ENCODE data around the gene TTLL10. TPM values are rescaled to one million over a fixed set of nuclear protein-coding genes. Genes with fewer than 3 reads are reported as not detected.

The TTLL10 gene
- total RNA-seq, 4 donors from 2014 or later, result 0.40 to 0.48 TPM; not detected in 2

GRCh38 chr1:1205769-1206375, 32.2 kb downstream of the TTLL10 start:
- Histone ChIP-seq H3K27me3 (peaks cover 82% of the 10 kb centered on the region), H3K9me3 (no peaks in the 10 kb centered on the region), H3K4me3 (peak overlapping the region in 2 of 4 donors; percentile 26 to 34), H3K4me1 (peaks cover 9 to 37% (median 25%) of the 10 kb centered on the region in 4 donors), H3K36me3 (no peaks in the 10 kb centered on the region), H3K27ac (peak overlapping the region in 2 of 4 donors; percentile 12 to 81)
- no peak for TF ChIP-seq POLR2A (IDR thresholded peaks at IDR 0.05)
- DNase-seq, result peak; percentile 32
- in situ Hi-C loops (cut with MboI; ENCODE audit: low pct_ligation_motif_present in 1 of 4, low pct_unique_long_range_greater_than_20kb in 1 of 4, low sequenced_read_pairs in 3 of 4), result no loop called here
- intact Hi-C loops (cut with DNase I; ENCODE audit: low total_unique reads), result no loop called here
- WGBS, 2 donors (ENCODE audit: low coverage in 1 of 2), result 35% methylated on average over 25 of the region's 31 CpGs; no CpG with 5 or more reads in 1 of the 2 donors

- H3K4me3 ChIP-seq, result peak within 1 kb of the TSS in 2 of 4 donors; percentile 26 to 34
- peak within 1 kb of the TSS in 3 of 4 donors; percentile 25 to 81 (median 44) for H3K27ac ChIP-seq
- H3K27me3 ChIP-seq, result peaks cover 76% of the 10 kb centered on the region
- intact Hi-C loops (cut with DNase I; ENCODE audit: low total_unique reads) (no loop called here), in situ Hi-C loops (cut with MboI; ENCODE audit: low pct_ligation_motif_present in 1 of 4, low pct_unique_long_range_greater_than_20kb in 1 of 4, low sequenced_read_pairs in 3 of 4) (no loop called here)
- H3K36me3 ChIP-seq, result no peaks in the 10 kb centered on the region
- peak in 1 of 3 donors; percentile 32 for TF ChIP-seq POLR2AphosphoS5 (IDR thresholded peaks at IDR 0.05)
- TF ChIP-seq EP300 (IDR thresholded peaks at IDR 0.05; ENCODE audit: low read depth), result no peak
- TF ChIP-seq POLR2A (IDR thresholded peaks at IDR 0.05), result no peak
- TF ChIP-seq CTCF (IDR thresholded peaks at IDR 0.05), result no peak
- H3K4me1 ChIP-seq, result peaks cover 7 to 31% (median 19%) of the 10 kb centered on the region in 4 donors
- DNase-seq, result peak; percentile 75
- H3K9me3 ChIP-seq, result no peaks in the 10 kb centered on the region
- 9% methylated on average over 44 of the region's 49 CpGs; no CpG with 5 or more reads in 1 of the 2 donors for WGBS, 2 donors (ENCODE audit: low coverage in 1 of 2)
These were observed 32.8 kb downstream of the TTLL10 start, which contains the start of gene TNFRSF18 for GRCh38 chr1:1206376-1206965. TNFRSF18 (minus strand) TSS chr1:1206592; CDS start chr1:1206571, 21 bp downstream.

- 42% methylated on average over 15 of the region's 19 CpGs; no CpG with 5 or more reads in 1 of the 2 donors for WGBS, 2 donors (ENCODE audit: low coverage in 1 of 2)
- no peaks in the 10 kb centered on the region for H3K9me3 ChIP-seq
- peak overlapping the region in 2 of 4 donors; percentile 44 to 81 for H3K27ac ChIP-seq
- intact Hi-C loops (cut with DNase I; ENCODE audit: low total_unique reads), result no loop called here
- peaks cover 75% of the 10 kb centered on the region for H3K27me3 ChIP-seq
- no peaks in the 10 kb centered on the region for H3K36me3 ChIP-seq
- in situ Hi-C loops (cut with MboI; ENCODE audit: low pct_ligation_motif_present in 1 of 4, low pct_unique_long_range_greater_than_20kb in 1 of 4, low sequenced_read_pairs in 3 of 4), result no loop called here
- DNase-seq, result peak; percentile 22
- no peak overlapping the region for H3K4me3 ChIP-seq
- H3K4me1 ChIP-seq, result peaks cover 7 to 31% (median 19%) of the 10 kb centered on the region in 4 donors
- TF ChIP-seq POLR2AphosphoS5 (IDR thresholded peaks at IDR 0.05) (no peak), POLR2A (IDR thresholded peaks at IDR 0.05) (no peak), EP300 (IDR thresholded peaks at IDR 0.05; ENCODE audit: low read depth) (no peak)
These were observed 33.4 kb downstream of the TTLL10 start for GRCh38 chr1:1206966-1207531.

GRCh38 chr1:1207571-1207892, 33.9 kb downstream of the TTLL10 start:
- TF ChIP-seq POLR2A (IDR thresholded peaks at IDR 0.05) (no peak), CTCF (IDR thresholded peaks at IDR 0.05) (no peak), EP300 (IDR thresholded peaks at IDR 0.05; ENCODE audit: low read depth) (no peak), POLR2AphosphoS5 (IDR thresholded peaks at IDR 0.05) (no peak)
- WGBS, 2 donors (ENCODE audit: low coverage in 1 of 2), result 59 to 66% methylated on average over 7 to 10 of the region's 11 CpGs
- Histone ChIP-seq H3K36me3 (no peaks in the 10 kb centered on the region), H3K4me3 (no peak overlapping the region), H3K4me1 (peaks cover 7 to 31% (median 20%) of the 10 kb centered on the region in 4 donors), H3K27me3 (peaks cover 75% of the 10 kb centered on the region), H3K9me3 (no peaks in the 10 kb centered on the region), H3K27ac (peak overlapping the region in 3 of 4 donors; percentile 25 to 81 (median 69))
- in situ Hi-C loops (cut with MboI; ENCODE audit: low pct_ligation_motif_present in 1 of 4, low pct_unique_long_range_greater_than_20kb in 1 of 4, low sequenced_read_pairs in 3 of 4) (no loop called here), intact Hi-C loops (cut with DNase I; ENCODE audit: low total_unique reads) (no loop called here)
- DNase-seq, result peak; percentile 5

Data from transverse colon (tissue), 4 donors.